HG03354 (cell line): ENCODE data around the gene PIAS4.

Source experiments
- ATAC-seq: cut with Tn5 transposase; IDR thresholded peaks from one replicate; pipeline ENCODE4 v1.9.1; 2021; ENCODE audit warnings: mild to moderate bottlenecking; ENCODE audit not compliant: unreplicated experiment, poor library complexity, severe bottlenecking

PIAS4 gene

GRCh38 chr19:3976495-3977241 lies 30.9 kb upstream of the PIAS4 start:
- ATAC-seq = no peak

- ATAC-seq = no peak
Observed at GRCh38 chr19:3977242-3978143, 30.0 kb upstream of the PIAS4 start.

GRCh38 chr19:3978145-3978544 lies 29.4 kb upstream of the PIAS4 start:
- ATAC-seq = no peak

- ATAC-seq = no peak
Observed at GRCh38 chr19:3979289-3979673, 28.3 kb upstream of the PIAS4 start.

GRCh38 chr19:3979674-3980352 lies 27.7 kb upstream of the PIAS4 start:
- ATAC-seq = no peak

GRCh38 chr19:3980353-3981251 lies 26.9 kb upstream of the PIAS4 start:
- no peak for ATAC-seq

GRCh38 chr19:3981373-3981735 lies 26.2 kb upstream of the PIAS4 start:
- ATAC-seq = no peak

GRCh38 chr19:3981736-3982681 lies 25.5 kb upstream of the PIAS4 start:
- no peak for ATAC-seq

GRCh38 chr19:3982701-3983541 lies 24.6 kb upstream of the PIAS4 start:
- ATAC-seq = no peak

- ATAC-seq = no peak
Observed at GRCh38 chr19:3983542-3983914, 24.0 kb upstream of the PIAS4 start.

- no peak for ATAC-seq
Observed at GRCh38 chr19:3983936-3984583, 23.5 kb upstream of the PIAS4 start.

GRCh38 chr19:3984584-3984907 lies 23.0 kb upstream of the PIAS4 start:
- no peak for ATAC-seq

GRCh38 chr19:3984908-3985642 lies 22.5 kb upstream of the PIAS4 start, which contains the start of gene EEF2:
EEF2 (minus strand) TSS chr19:3985463; CDS start chr19:3985380, 83 bp downstream.
- peak; percentile 61 for ATAC-seq

GRCh38 chr19:3985643-3986259 lies 21.8 kb upstream of the PIAS4 start:
- no peak for ATAC-seq

- no peak for ATAC-seq
Observed at GRCh38 chr19:3986260-3987041, 21.1 kb upstream of the PIAS4 start.
